NOMO-1 treated with dmso at 0.1 percent for 144 hours (cell line): ENCODE measurements around the gene FBXL20.

Source experiments
- DNase-seq: peaks from one replicate; lab custom pipeline; 2025; ENCODE audit not compliant: unreplicated experiment; lab: John Stamatoyannopoulos, UW

The FBXL20 gene

DNA sequence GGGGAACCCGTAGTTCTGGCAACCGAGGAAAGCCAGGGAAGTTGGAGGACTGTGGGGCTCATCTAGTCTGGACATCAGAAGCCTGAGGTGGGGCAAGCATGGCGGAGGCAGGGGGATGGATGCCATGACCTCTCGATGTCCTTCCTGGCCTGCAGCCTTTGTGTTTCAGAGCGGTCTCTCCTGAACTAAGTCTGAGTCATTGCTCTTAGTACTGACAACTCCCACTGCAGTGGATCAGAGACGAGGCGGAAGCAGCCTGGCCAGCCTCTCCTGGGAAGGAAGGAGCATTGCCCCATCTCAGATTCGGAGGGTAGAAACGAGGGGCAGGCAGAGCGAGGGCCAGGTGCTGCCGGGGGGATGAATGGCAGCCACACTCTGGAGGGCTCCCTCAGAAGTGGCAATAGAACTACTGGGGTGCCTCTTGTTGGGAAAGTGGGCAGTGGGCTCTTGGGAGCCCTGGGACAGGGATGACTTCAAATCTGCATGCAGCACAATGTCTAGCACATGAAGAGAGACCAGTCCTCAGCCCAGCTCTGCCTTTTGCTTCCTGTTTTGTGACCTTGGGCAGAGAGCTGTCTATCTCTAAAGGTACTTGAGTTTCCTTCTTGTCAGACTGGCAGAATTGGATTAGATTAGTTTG is 172.0 kb downstream of the FBXL20 start:
- DNase-seq, result peak; percentile 37

GRCh38 chr17:39227364-39227919 is 174.0 kb downstream of the FBXL20 start:
- no peak for DNase-seq

DNA sequence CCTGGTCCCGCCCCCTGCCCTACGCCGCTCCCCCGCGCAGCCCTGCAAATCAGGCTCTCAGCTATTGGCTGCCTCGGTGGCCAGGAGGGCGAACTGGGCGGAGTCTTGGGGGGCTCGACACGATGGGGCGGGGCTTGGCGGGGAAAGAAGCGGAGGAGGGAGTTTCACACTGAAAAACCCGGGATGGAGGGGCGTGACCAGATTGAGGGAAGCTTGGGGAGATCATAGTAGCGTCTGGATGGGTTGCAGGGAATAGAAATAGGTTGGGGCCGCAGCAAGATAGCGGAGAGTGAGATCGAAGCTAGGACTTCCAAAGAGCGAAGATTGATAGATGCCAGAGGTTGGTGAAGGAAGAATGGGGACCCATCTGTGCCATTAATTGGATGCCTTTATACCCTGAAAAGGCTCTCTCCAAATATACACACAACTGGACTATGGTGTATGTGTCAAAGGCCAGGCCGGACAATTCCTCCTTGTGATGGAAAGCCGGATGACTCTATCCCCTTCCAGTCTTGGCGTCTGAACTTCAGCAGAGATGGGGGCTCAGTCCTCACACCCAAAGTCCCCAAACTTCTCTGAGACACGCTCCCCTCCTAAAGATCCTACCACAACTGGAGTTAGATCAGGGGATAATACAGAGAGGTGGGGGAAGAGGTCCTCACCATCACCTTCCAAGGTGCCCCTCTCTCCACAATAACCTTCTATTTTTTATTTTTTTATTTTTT is 175.3 kb downstream of the FBXL20 start:
- no peak for DNase-seq

DNA sequence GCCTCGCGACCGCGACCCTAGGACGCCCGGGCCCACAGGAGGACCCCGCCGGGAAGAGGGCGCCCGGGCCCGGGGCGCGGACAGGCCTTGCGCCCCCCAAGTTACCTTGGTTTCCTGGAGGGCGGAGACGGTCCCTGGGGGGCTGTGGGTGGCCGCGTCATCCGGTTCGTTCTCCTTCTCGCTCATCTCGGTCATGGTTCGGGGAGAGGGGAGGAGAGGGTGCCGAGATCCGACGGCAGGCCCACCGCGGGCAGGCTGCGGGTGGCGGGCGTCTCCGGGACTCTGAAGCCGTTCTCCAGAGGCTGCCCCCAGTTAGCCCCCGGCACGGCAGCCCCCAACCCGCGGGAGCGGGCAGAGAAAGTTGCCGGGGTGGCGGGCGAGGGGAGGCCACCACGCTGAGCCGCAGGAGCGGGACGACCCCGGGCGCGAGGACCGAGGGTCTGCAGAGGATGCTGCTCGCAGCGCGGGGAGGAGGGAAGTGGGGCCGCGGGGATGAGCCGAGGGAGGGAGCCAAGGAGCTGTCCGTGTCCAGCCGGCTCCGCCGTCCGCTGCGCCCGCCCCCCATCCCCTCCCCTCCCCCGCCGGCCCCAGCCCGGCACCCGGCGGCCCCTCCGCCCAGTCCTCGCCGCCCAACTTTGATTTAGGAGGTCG is 176.0 kb downstream of the FBXL20 start, which contains the start of gene STAC2:
Gene STAC2, minus strand, starts transcription at position 638 of the 651 bp plus-strand sequence. Its CDS starts 443 bp downstream, at position 195.
- no peak for DNase-seq

DNA sequence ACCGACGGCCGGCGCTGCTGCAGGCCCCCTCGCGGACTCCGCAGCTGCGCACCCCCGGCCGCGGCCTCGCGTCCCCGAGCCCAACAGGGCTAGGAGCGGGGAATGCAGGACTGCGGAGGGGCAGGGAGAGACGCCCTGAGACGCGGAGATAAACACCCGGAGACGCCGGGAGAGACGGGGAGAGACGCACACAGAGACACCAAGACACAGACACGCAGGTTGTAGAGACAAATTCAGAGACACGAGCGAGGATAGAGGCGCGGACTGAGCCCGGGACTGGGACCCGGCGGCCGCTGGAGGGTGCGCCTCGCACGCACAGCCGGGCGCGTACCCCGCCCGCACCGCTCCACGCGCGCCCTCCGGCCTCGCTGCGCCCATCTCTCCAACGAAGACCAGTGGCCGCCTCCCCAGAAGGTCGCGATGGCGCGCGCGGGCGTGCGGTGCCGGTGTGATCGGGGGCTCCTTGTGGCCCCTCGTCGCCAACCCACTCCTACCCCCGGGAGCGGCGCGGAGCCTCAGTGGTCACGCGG is 176.6 kb downstream of the FBXL20 start:
- no peak for DNase-seq

GRCh38 chr17:39223907-39224777 is 177.3 kb downstream of the FBXL20 start:
- DNase-seq, result no peak

- no peak for DNase-seq
Measured at GRCh38 chr17:39222866-39223834, 178.3 kb downstream of the FBXL20 start.

DNA sequence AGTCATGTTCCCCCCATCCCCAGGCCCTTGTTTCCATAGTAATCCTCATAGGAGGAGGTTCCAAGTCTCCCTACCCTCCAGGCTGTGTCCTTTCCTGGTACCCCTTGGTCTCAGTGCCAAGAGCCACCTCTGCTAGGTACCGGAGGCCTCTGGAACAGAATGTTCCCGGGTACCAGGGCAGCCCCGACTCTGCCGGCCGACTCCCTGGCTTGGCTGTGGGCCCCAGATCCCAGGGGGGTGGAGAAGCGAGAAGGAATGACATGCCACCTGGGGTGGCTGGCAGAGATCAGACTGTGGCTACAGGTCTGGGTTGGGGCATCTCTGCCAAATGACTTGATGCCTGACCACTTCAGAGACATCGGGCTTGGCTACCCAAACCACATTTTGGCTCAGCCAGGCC is 179.3 kb downstream of the FBXL20 start:
- no peak for DNase-seq

GRCh38 chr17:39221572-39221971 is 179.9 kb downstream of the FBXL20 start:
- DNase-seq, result no peak

DNA sequence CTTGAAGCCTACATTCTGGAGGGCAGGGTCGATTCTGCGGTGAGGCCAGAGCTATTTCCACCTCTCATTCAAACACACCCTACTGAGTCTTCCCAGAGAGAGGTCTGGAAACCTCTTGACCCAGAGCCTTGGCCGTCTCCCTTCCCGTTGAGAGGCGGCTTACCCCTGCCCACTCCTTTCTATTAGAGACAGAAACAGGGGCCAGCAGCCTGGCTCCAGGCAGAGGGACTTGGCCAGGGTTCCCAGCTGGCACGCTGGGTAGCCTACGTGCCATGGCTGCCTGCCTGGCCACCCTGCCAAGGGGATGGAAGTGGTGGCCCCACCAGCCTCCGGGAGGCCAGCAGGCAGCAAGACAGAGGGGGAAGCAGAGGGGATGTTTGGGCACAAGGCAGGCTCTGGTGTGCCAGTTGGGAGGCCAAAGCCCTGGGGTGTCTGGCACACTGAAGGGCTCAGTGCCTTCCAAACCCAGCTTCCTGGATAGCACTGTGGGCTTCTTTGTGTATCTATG is 181.7 kb downstream of the FBXL20 start:
- no peak for DNase-seq

- no peak for DNase-seq
Measured at GRCh38 chr17:39218906-39219305, 182.5 kb downstream of the FBXL20 start.

DNA sequence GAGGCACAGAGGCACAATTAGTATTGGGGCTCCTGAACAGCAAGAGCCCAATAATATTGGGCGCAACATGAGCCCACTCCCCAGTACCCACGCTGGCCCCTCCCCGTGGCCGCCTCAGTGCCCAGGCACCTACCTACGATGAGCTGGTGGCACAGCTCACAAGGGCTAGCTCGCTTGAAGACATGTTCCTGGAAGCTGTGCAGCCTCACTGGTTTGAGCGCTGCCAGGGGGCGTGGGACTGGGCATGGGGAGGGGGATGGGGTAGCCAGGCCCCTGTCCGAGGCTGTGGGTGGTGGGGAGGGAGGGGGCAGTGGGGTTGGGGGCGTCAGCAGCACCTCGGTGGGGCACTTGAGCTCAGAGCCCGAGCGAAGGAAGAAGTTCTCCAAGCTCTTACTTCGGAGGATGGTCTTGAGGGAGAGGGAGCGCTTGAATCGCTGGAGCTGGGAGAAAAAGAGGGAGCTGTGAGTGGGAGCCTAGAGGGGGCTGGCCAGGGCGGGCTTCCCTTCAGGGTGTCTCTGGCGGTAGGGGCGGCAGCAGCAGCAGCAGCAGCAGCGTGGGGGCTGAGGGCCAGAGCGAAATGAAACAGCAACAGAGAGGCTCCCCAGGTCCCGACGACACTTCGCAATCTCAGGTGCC is 183.6 kb downstream of the FBXL20 start:
- DNase-seq, result no peak

- DNase-seq, result no peak
Measured at GRCh38 chr17:39213852-39214251, 187.6 kb downstream of the FBXL20 start.

GRCh38 chr17:39212841-39213480 is 188.5 kb downstream of the FBXL20 start:
- DNase-seq, result no peak

- DNase-seq, result no peak
Measured at GRCh38 chr17:39212195-39212810, 189.1 kb downstream of the FBXL20 start.

DNA sequence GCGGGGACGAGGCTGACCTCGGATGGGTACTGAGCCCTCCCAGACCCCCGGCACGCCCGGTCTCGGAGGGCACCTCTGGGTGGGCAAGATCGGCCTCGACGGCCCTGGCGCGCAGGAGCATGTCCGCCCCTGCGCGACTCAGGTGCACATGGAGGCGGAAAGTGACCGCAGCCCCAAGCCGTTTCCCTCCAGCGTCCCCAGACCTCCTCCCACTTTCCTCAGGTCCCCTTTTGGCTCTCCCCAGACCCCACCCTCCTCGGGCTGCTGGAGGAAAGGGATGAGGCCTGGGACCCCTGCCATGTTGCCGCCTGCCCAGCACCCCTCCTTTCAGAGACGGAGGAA is 191.4 kb downstream of the FBXL20 start:
- no peak for DNase-seq

- no peak for DNase-seq
Measured at GRCh38 chr17:39209317-39210092, 191.9 kb downstream of the FBXL20 start.
